GM12878 (cell line): ENCODE data around the gene RAP1GAP. TPM values are rescaled to one million over a fixed set of nuclear protein-coding genes. Genes with fewer than 3 reads are reported as not detected.

Source experiments
- ATAC-seq: fragments of 200-7000 bp; cut with Tn5 transposase; 3 replicates; pipeline ENCODE4 v1.9.1; 2020; ENCODE audit warnings: mild to moderate bottlenecking, moderate library complexity
- BruUV-seq: library from RNA; stranded (reverse); fragments of 400-500 nt; replicated peaks from 2 replicates; lab custom pipeline; 2021; lab: Mats Ljungman, UMichigan
- CTCF ChIA-PET: fragments of 300-600 bp; sonication (Branson Sonifier 250); formaldehyde crosslinking; extraction: SDS; loops from one replicate; lab custom pipeline; 2021; ENCODE audit warnings: inconsistent platforms; lab: Yijun Ruan, JAX
- POLR2A ChIA-PET: fragments of 350-600 bp; formaldehyde crosslinking; extraction: SDS; loops from one replicate; lab custom pipeline; 2021; ENCODE audit warnings: inconsistent platforms; lab: Charles Lee
- RAD21 ChIA-PET: fragments of 300-600 bp; sonication (Branson Sonifier 250); formaldehyde crosslinking; loops from one replicate; lab custom pipeline; 2023; ENCODE audit warnings: antibody characterized with exemption; ENCODE audit not compliant: unreplicated experiment; lab: Charles Lee
- SMC1A ChIA-PET: fragments of 300-600 bp; sonication (Branson Sonifier 250); formaldehyde crosslinking; loops from one replicate; lab custom pipeline; 2023; ENCODE audit not compliant: unreplicated experiment, uncharacterized antibody; lab: Charles Lee
- DNase-seq: peaks from one replicate; pipeline ENCODE4 v3.0.0-alpha.2; 2011; ENCODE audit warnings: low read depth, low spot score
- FAIRE-seq: peaks from 3 replicates; lab custom pipeline; 2011; peaks lifted over from hg19 to GRCh38; lab: Jason Lieb, UNC
- H2AFZ ChIP-seq: 2 replicates; pipeline ENCODE4 v1.6.0; 2011; ENCODE audit warnings: low read depth, low read length, control low read depth; ENCODE audit not compliant: control insufficient read depth
- H3K27ac ChIP-seq: 2 replicates; pipeline ENCODE4 v1.5.1; 2011; ENCODE audit warnings: control low read depth; ENCODE audit not compliant: control insufficient read depth, insufficient read depth
- H3K27me3 ChIP-seq, 2 experiments: replicated peaks in 1 of 2; 2 replicates each; pipeline versions ENCODE4 v1.6.0 to v1.6.1; 2011; ENCODE audit warnings: low read length in 1 of 2; ENCODE audit not compliant: control insufficient read depth in 2 of 2, insufficient read depth in 2 of 2
- H3K36me3 ChIP-seq, 2 experiments: 2 replicates each; pipeline ENCODE4 v1.5.1; 2011; ENCODE audit warnings: low read length in 1 of 2; ENCODE audit not compliant: control insufficient read depth in 2 of 2, insufficient read depth in 2 of 2
- H3K4me1 ChIP-seq: 2 replicates; pipeline ENCODE4 v1.6.1; 2011; ENCODE audit warnings: mild to moderate bottlenecking, low read length, moderate library complexity, mixed read lengths; ENCODE audit not compliant: control insufficient read depth, insufficient read depth
- H3K4me2 ChIP-seq: 2 replicates; pipeline ENCODE4 v1.6.0; 2011; ENCODE audit warnings: control low read depth; ENCODE audit not compliant: control insufficient read depth, insufficient read depth
- H3K4me3 ChIP-seq: fragments of 200-600 bp; sonication (generic); 2 replicates; pipeline ENCODE4 v1.5.1; 2016
- H3K79me2 ChIP-seq: 2 replicates; pipeline ENCODE4 v1.6.0; 2011; ENCODE audit warnings: low read length; ENCODE audit not compliant: control insufficient read depth, insufficient read depth
- H3K9ac ChIP-seq: 2 replicates; pipeline ENCODE4 v1.8.0; 2011; ENCODE audit warnings: low read length, control low read depth, mixed read lengths; ENCODE audit not compliant: control insufficient read depth, insufficient read depth
- H3K9me3 ChIP-seq: replicated peaks from 3 replicates; pipeline ENCODE4 v1.5.1; 2011; ENCODE audit warnings: mild to moderate bottlenecking, low read length; ENCODE audit not compliant: control insufficient read depth, insufficient read depth
- H4K20me1 ChIP-seq: 2 replicates; pipeline ENCODE4 v1.6.0; 2011; ENCODE audit not compliant: control insufficient read depth, insufficient read depth
- CBFB ChIP-seq: IDR thresholded peaks from 2 replicates; pipeline ENCODE4 v1.6.1; 2016; ENCODE audit warnings: antibody characterized with exemption, low read depth
- CHD1 ChIP-seq: IDR thresholded peaks from 2 replicates; pipeline ENCODE4 v1.6.1; 2012; ENCODE audit warnings: low read depth, low read length, improper control_type of control experiment
- IRF4 ChIP-seq: IDR thresholded peaks from 2 replicates; pipeline ENCODE4 v1.6.1; 2011; ENCODE audit warnings: low read depth, low read length
- NFYA ChIP-seq: IDR thresholded peaks from 2 replicates; pipeline ENCODE4 v1.6.1; 2011; ENCODE audit warnings: low read depth, mild to moderate bottlenecking, low read length, improper control_type of control experiment, borderline replicate concordance
- PAX8 ChIP-seq: fragments of 450-650 bp; IDR thresholded peaks from 2 replicates; pipeline ENCODE4 v1.6.1; 2017; ENCODE audit warnings: mild to moderate bottlenecking, moderate library complexity
- RUNX3 ChIP-seq: IDR thresholded peaks from 2 replicates; pipeline ENCODE4 v1.6.1; 2012; ENCODE audit warnings: low read length, inconsistent platforms
- TAF1 ChIP-seq: IDR thresholded peaks from 2 replicates; pipeline ENCODE4 v1.6.1; 2011; ENCODE audit warnings: mild to moderate bottlenecking, low read depth, low read length, borderline replicate concordance
- TARDBP ChIP-seq: IDR thresholded peaks from 2 replicates; pipeline ENCODE4 v1.6.1; 2016; ENCODE audit warnings: borderline replicate concordance
- TCF7 ChIP-seq: IDR thresholded peaks from 2 replicates; pipeline ENCODE4 v1.6.1; 2014; ENCODE audit warnings: antibody characterized with exemption, borderline replicate concordance
- ZBTB11 ChIP-seq: fragments of 450-650 bp; formaldehyde crosslinking; IDR thresholded peaks from 2 replicates; pipeline ENCODE4 v1.5.0; 2022; ENCODE audit warnings: mild to moderate bottlenecking, missing genetic modification characterization
- ZSCAN29 ChIP-seq: fragments of 450-650 bp; IDR thresholded peaks from 2 replicates; pipeline ENCODE4 v1.6.1; 2017; ENCODE audit warnings: mild to moderate bottlenecking, moderate library complexity
- WGBS: methylation state at CpG from one replicate; pipeline ENCODE4 v1.1.6; 2016; ENCODE audit warnings: low lambda C conversion rate; ENCODE audit not compliant: insufficient replicate concordance, insufficient coverage; ENCODE audit errors: missing lambda C conversion rate; 5-methylcytosine and 5-hydroxymethylcytosine counted together
- in situ Hi-C: fragments of 300-500 bp; cut with MboI; formaldehyde crosslinking; loops from 9 replicates; pipeline ENCODE4 v1.14.3; 2018; ENCODE audit warnings: mixed read lengths
- intact Hi-C: fragments of 100-400 bp; cut with micrococcal nuclease; formaldehyde crosslinking; loops from one replicate; pipeline ENCODE4 v1.14.2; 2022; ENCODE audit not compliant: unreplicated experiment
- polyA plus RNA-seq, 11 experiments: library from polyadenylated mRNA; depleted of rRNA in 4 of 11; unstranded in 6 of 11; stranded (reverse) in 5 of 11; fragments of >200 nt; fragmentation: Nextera tagmentation in 4 of 11; fragmentation: Illumina TruSeq in 1 of 11; extraction: Ambion mirVana in 4 of 11; extraction: Trizol in 1 of 11; gene quantifications; 1 replicate in 1 of 11; 2 replicates in 10 of 11; pipeline versions ENCODE4 v1.2.1 to v1.2.3, GENCODE V29; 2011 to 2016; ENCODE audit warnings: inconsistent platforms in 2 of 11, missing spikeins in 2 of 11, low read depth in 1 of 11
- total RNA-seq, 4 experiments: library from RNA; depleted of rRNA in 3 of 4; stranded (reverse); fragments of >200 nt in 3 of 4; fragmentation: Illumina TruSeq in 1 of 4; extraction: Trizol in 1 of 4; gene quantifications; 2 replicates each; pipeline versions ENCODE4 v1.2.1 to v1.2.3, GENCODE V29; 2013 to 2021
- TF ChIP-seq, protein P1 (sequence below): fragments of 150-350 bp; IDR thresholded peaks from 2 replicates; pipeline ENCODE4 v1.6.1; 2014; ENCODE audit warnings: mild to moderate bottlenecking, low read depth, low read length
- TF ChIP-seq, protein P2 (sequence below): fragments of 450-650 bp; formaldehyde crosslinking; IDR thresholded peaks from 2 replicates; pipeline ENCODE4 v1.4.0; 2022; ENCODE audit warnings: mild to moderate bottlenecking, moderate library complexity
- TF ChIP-seq, protein P3 (sequence below): fragments of 450-650 bp; formaldehyde crosslinking; IDR thresholded peaks from 2 replicates; pipeline ENCODE4 v1.4.0; 2020; ENCODE audit warnings: mild to moderate bottlenecking, moderate library complexity

The RAP1GAP gene
- total and polyA plus RNA-seq, 10 of the 15 experiments (the other 5 are each of a cell fraction or from before 2014, with no cell fraction given): 0.04 to 0.96 (median 0.09) TPM; not detected in 3

GRCh38 chr1:21643624-21644023 lies 25.5 kb downstream of the RAP1GAP start:
- Histone ChIP-seq H3K36me3 (no peaks in the 10 kb centered on the region), H3K4me3 (no peak overlapping the region), H3K27me3 (peaks cover 0 to 2% of the 10 kb centered on the region in 2 experiments; a peak in 2 of 4 replicates), H3K4me1 (no peaks in the 10 kb centered on the region), H4K20me1 (no peaks in the 10 kb centered on the region), H2AFZ (no peak overlapping the region), H3K4me2 (no peak overlapping the region), H3K9me3 (no peaks in the 10 kb centered on the region), H3K79me2 (no peaks in the 10 kb centered on the region), H3K9ac (no peak overlapping the region), H3K27ac (no peak overlapping the region)
- FAIRE-seq (no peak), DNase-seq (no peak), ATAC-seq (no peak)
- intact Hi-C loops (no loop called here), in situ Hi-C loops (no loop called here)
- POLR2A ChIA-PET: no interaction called here
- CTCF ChIA-PET: no interaction called here
- SMC1A ChIA-PET: interaction anchor here (0.6 kb wide), 1 partner anchor 139 kb away, joined by 3 read pairs; no protein-coding TSS in a partner anchor
- WGBS: 20% methylated on average over 5 of the region's 5 CpGs
- RAD21 ChIA-PET: no interaction called here
- no TSS peak for BruUV-seq
- TF ChIP-seq TARDBP: no peak
- TF ChIP-seq ZBTB11: no peak
- no peak for TF ChIP-seq TAF1
- TF ChIP-seq ZSCAN29: no peak
- TF ChIP-seq, protein P1, sequence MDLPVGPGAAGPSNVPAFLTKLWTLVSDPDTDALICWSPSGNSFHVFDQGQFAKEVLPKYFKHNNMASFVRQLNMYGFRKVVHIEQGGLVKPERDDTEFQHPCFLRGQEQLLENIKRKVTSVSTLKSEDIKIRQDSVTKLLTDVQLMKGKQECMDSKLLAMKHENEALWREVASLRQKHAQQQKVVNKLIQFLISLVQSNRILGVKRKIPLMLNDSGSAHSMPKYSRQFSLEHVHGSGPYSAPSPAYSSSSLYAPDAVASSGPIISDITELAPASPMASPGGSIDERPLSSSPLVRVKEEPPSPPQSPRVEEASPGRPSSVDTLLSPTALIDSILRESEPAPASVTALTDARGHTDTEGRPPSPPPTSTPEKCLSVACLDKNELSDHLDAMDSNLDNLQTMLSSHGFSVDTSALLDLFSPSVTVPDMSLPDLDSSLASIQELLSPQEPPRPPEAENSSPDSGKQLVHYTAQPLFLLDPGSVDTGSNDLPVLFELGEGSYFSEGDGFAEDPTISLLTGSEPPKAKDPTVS: no peak
- no peak for TF ChIP-seq CBFB
- TF ChIP-seq TCF7: no peak
- TF ChIP-seq, protein P2, sequence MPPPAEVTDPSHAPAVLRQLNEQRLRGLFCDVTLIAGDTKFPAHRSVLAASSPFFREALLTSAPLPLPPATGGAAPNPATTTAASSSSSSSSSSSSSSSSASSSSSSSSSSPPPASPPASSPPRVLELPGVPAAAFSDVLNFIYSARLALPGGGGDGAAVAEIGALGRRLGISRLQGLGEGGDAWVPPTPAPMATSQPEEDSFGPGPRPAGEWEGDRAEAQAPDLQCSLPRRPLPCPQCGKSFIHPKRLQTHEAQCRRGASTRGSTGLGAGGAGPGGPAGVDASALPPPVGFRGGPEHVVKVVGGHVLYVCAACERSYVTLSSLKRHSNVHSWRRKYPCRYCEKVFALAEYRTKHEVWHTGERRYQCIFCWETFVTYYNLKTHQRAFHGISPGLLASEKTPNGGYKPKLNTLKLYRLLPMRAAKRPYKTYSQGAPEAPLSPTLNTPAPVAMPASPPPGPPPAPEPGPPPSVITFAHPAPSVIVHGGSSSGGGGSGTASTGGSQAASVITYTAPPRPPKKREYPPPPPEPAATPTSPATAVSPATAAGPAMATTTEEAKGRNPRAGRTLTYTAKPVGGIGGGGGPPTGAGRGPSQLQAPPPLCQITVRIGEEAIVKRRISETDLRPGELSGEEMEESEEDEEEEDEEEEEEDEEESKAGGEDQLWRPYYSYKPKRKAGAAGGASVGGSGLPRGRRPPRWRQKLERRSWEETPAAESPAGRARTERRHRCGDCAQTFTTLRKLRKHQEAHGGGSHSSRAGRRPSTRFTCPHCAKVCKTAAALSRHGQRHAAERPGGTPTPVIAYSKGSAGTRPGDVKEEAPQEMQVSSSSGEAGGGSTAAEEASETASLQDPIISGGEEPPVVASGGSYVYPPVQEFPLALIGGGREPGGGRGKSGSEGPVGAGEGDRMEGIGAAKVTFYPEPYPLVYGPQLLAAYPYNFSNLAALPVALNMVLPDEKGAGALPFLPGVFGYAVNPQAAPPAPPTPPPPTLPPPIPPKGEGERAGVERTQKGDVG (CRISPR knock-in tag): no peak
- TF ChIP-seq RUNX3: no peak
- TF ChIP-seq PAX8: no peak
- no peak for TF ChIP-seq NFYA
- TF ChIP-seq CHD1: no peak
- TF ChIP-seq, protein P3, sequence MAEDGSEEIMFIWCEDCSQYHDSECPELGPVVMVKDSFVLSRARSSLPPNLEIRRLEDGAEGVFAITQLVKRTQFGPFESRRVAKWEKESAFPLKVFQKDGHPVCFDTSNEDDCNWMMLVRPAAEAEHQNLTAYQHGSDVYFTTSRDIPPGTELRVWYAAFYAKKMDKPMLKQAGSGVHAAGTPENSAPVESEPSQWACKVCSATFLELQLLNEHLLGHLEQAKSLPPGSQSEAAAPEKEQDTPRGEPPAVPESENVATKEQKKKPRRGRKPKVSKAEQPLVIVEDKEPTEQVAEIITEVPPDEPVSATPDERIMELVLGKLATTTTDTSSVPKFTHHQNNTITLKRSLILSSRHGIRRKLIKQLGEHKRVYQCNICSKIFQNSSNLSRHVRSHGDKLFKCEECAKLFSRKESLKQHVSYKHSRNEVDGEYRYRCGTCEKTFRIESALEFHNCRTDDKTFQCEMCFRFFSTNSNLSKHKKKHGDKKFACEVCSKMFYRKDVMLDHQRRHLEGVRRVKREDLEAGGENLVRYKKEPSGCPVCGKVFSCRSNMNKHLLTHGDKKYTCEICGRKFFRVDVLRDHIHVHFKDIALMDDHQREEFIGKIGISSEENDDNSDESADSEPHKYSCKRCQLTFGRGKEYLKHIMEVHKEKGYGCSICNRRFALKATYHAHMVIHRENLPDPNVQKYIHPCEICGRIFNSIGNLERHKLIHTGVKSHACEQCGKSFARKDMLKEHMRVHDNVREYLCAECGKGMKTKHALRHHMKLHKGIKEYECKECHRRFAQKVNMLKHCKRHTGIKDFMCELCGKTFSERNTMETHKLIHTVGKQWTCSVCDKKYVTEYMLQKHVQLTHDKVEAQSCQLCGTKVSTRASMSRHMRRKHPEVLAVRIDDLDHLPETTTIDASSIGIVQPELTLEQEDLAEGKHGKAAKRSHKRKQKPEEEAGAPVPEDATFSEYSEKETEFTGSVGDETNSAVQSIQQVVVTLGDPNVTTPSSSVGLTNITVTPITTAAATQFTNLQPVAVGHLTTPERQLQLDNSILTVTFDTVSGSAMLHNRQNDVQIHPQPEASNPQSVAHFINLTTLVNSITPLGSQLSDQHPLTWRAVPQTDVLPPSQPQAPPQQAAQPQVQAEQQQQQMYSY (CRISPR knock-in tag): no peak
- TF ChIP-seq IRF4: no peak
